Measurements from ENCODE around the gene TNIK. TPM values are rescaled to one million over a fixed set of nuclear protein-coding genes. Genes with fewer than 3 reads are reported as not detected.

Gene TNIK
- total and polyA plus RNA-seq, 2 of the 4 experiments (the other 2 are of a cell fraction), result 3.4 to 6.3 TPM

- Histone ChIP-seq H3K79me1 (ENCODE audit: low read depth in 1 of 2, low read length in 2 of 2) (peaks cover 0 to 5% of the 10 kb centered on the region in 2 experiments; a peak in 1 of 4 replicates), H3K4me1 (ENCODE audit: control insufficient read depth, insufficient read depth, low read length) (peaks cover 3% of the 10 kb centered on the region), H2BK20ac (ENCODE audit: low read depth, low read length) (no peak overlapping the region), H2AFZ (replicated peaks; ENCODE audit: low read length, poor library complexity) (no peak overlapping the region), H3K27me3 (ENCODE audit: control insufficient read depth, insufficient read depth, low read length) (no peaks in the 10 kb centered on the region), H3K23ac (ENCODE audit: low read depth, low read length) (no peak overlapping the region), H2BK5ac (ENCODE audit: low read depth, low read length, poor library complexity, severe bottlenecking) (no peak overlapping the region), H2AK9ac (replicated peaks; ENCODE audit: low read depth, low read length, poor library complexity) (no peak overlapping the region), H2BK15ac (ENCODE audit: low read depth, low read length) (no peak overlapping the region), H4K5ac (ENCODE audit: low read depth, low read length) (no peak overlapping the region), H3K4me2 (ENCODE audit: low read depth, low read length) (no peak overlapping the region), H3K4me3 (ENCODE audit: insufficient read depth, low read depth, low read length) (no peak overlapping the region), H3K14ac (replicated peaks; ENCODE audit: low read depth, low read length) (no peak overlapping the region), H3K9ac (ENCODE audit: low read depth, low read length) (no peak overlapping the region), H4K20me1 (ENCODE audit: insufficient read depth, low read length) (no peaks in the 10 kb centered on the region), H3K9me1 (ENCODE audit: insufficient read depth, low read length) (no peaks in the 10 kb centered on the region), H4K8ac (ENCODE audit: low read depth in 2 of 2, low read length in 2 of 2) (no peak overlapping the region), H3K56ac (ENCODE audit: extremely low read depth, insufficient read depth, low read length) (no peak overlapping the region), H3K9me3 (ENCODE audit: control insufficient read depth, insufficient read depth, low read length) (no peaks in the 10 kb centered on the region), H4K91ac (ENCODE audit: insufficient read depth, low read depth, low read length) (no peak overlapping the region), H3K18ac (ENCODE audit: low read depth, low read length) (no peak overlapping the region), H3K36me3 (ENCODE audit: control insufficient read depth, insufficient read depth, low read length) (no peaks in the 10 kb centered on the region), H3K4ac (ENCODE audit: low read depth, low read length) (no peak overlapping the region), H2BK120ac (ENCODE audit: low read depth, low read length) (no peak overlapping the region), H3K27ac (ENCODE audit: insufficient read depth, low read length) (no peak overlapping the region), H2AK5ac (ENCODE audit: low read depth, low read length) (no peak overlapping the region)
- WGBS, 2 experiments (ENCODE audit: extremely low coverage in 2 of 2, insufficient read length in 1 of 2), result 46% methylated on average over 3 of the region's 12 CpGs; no CpG with 5 or more reads in 1 of the 2 experiments
- ATAC-seq (ENCODE audit: low read depth) (no peak), DNase-seq (no peak)
- peak; percentile 23; the same call in 1 of the 2 replicates for TF ChIP-seq CTCF (conservative IDR thresholded peaks at IDR 0.05; ENCODE audit: low read depth, low read length)
- TF ChIP-seq MXI1 (IDR thresholded peaks at IDR 0.05; ENCODE audit: borderline replicate concordance, low read depth, low read length), result no peak
- POLR2A ChIA-PET (ENCODE audit: unreplicated experiment), result no interaction called here
- intact Hi-C loops (cut with micrococcal nuclease) (no loop called here), in situ Hi-C loops (cut with MboI; ENCODE audit: low sequenced_read_pairs) (no loop called here), dilution Hi-C loops (cut with HindIII; ENCODE audit: low sequenced_read_pairs, unreplicated experiment) (no loop called here)
- BruUV-seq (replicated peaks), result no TSS peak
- CTCF ChIA-PET, result no interaction called here
These were observed 6.9 kb downstream of the TNIK start for GRCh38 chr3:171453180-171453886.

All from IMR-90 (cell line).